Stomach smooth muscle (tissue), 2 donors: ENCODE data around the gene ADGRB2.

ENCODE experiments used
- H3K27ac ChIP-seq: one replicate; pipeline ENCODE4 v1.7.0; 2013; ENCODE audit warnings: mild to moderate bottlenecking, low read length, inconsistent platforms
- H3K27me3 ChIP-seq, 2 donors: one replicate each; pipeline ENCODE4 v1.7.0; 2013; ENCODE audit warnings: low read length in 2 of 2; ENCODE audit not compliant: insufficient read depth in 2 of 2, control insufficient read depth in 1 of 2
- H3K36me3 ChIP-seq, 2 donors: one replicate each; pipeline ENCODE4 v1.7.0; 2013; ENCODE audit warnings: low read length in 2 of 2; ENCODE audit not compliant: control insufficient read depth in 2 of 2, insufficient read depth in 2 of 2
- H3K4me1 ChIP-seq: one replicate; pipeline ENCODE4 v1.7.0; 2013; ENCODE audit warnings: low read length; ENCODE audit not compliant: control insufficient read depth, insufficient read depth
- H3K4me3 ChIP-seq, 2 donors: one replicate each; pipeline ENCODE4 v1.7.0; 2013; ENCODE audit warnings: low read length in 2 of 2
- H3K9ac ChIP-seq, 2 donors: one replicate each; pipeline ENCODE4 v1.7.0; 2013; ENCODE audit warnings: low read length in 2 of 2, mild to moderate bottlenecking in 1 of 2
- H3K9me3 ChIP-seq, 2 donors: one replicate each; pipeline ENCODE4 v1.7.0; 2013; ENCODE audit warnings: low read length in 2 of 2; ENCODE audit not compliant: control insufficient read depth in 2 of 2
- donor health status: healthy.
- donor health status: Pancreatic carcinoma.

ADGRB2 gene

DNA sequence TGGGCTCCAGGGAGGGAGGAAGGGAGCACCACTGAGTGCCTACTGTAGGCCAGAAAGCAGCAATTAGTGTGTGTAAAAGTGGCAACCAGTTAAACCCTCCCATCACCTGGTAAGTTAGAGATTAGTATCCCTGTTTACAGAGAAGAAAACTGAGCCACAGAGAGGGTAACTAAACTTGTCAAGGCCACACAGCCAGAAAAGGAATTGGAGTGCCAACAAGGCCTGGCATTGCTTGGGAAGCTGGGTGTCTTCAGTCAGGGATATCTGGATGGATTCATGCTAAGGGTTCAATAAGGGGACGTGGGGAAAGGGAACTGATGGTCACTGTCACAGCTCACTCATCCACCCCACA lies 23.6 kb upstream of the ADGRB2 start:
- Histone ChIP-seq H3K4me1 (peaks cover 12% of the 10 kb centered on the region), H3K4me3 (peak overlapping the region; percentile 69 to 86), H3K9ac (peak overlapping the region in 1 of 2 donors; percentile 73), H3K27me3 (no peaks in the 10 kb centered on the region), H3K36me3 (no peaks in the 10 kb centered on the region), H3K27ac (peak overlapping the region; percentile 66), H3K9me3 (no peaks in the 10 kb centered on the region)

DNA sequence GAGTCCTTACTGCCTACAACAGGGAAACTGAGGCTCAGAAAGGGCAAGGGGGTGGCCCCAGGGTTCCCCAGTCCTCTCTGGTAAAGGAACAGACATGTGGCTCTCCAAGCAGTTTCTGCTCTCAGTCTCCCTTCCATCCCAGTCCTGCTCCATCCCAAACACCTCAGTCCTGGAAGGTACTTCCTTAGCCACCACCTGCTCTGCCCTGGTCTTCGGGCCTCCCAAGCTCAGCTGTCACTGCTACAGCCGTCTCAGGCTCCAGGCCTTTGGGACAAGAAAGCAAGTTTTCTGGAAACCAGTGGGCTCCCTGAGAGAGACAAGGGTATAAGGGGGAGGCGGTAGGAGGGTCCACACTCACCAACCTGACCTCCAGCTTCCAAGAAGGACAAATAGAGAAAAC lies 23.1 kb upstream of the ADGRB2 start:
- Histone ChIP-seq H3K9me3 (no peaks in the 10 kb centered on the region), H3K9ac (no peak overlapping the region), H3K4me3 (no peak overlapping the region), H3K4me1 (peaks cover 13% of the 10 kb centered on the region), H3K36me3 (no peaks in the 10 kb centered on the region), H3K27ac (no peak overlapping the region), H3K27me3 (no peaks in the 10 kb centered on the region)

DNA sequence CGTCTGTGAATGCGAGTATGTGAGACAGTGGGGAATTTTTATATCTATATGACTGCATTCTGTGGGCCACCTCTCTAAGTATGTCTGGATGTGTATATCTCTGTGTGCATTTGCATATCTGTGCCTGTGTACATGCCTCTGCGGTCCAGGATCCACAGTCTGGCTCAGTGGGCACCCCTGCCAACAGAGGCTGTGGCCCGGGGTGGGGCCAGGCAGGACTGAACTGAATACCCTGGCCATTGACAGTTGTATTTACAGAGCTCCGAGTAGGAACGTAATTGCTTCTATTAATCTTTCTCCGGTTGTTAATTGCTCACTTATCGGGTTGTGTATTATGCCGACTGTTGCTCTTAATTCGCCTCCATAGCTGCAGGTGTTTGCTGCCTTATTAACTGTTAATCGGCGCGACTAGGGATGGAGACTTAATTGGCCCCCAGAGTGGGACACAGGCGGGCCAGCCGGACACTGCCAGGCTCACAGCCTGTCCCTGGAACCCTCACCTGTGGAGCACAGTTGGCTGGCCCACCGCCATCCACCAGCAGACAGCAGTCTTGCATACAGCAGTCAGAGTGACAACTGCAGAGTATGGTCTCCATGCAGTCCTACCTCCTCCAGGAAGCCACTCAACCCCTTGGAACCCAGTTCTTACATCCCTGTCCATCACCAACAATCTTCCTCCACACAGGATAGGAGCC lies 22.4 kb upstream of the ADGRB2 start:
- Histone ChIP-seq H3K9me3 (no peaks in the 10 kb centered on the region), H3K4me3 (no peak overlapping the region), H3K9ac (no peak overlapping the region), H3K27me3 (no peaks in the 10 kb centered on the region), H3K4me1 (peaks cover 18% of the 10 kb centered on the region), H3K36me3 (no peaks in the 10 kb centered on the region), H3K27ac (no peak overlapping the region)

DNA sequence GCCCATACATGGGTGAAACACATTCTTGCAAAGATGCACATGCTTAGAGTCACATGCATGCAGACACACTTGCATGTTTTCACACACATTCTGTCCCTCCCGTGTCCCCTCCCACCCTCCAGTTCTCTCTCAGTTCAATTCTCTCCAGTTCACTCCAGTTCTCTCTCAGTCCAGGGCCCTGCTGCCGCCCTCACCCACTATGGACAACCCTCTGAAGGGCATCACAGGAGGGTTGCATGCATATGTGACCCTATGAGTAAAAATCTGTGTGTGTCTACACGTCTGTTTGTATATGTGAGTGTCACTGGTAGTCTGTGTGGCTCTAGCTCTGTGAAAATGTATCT lies 21.8 kb upstream of the ADGRB2 start:
- Histone ChIP-seq H3K27me3 (no peaks in the 10 kb centered on the region), H3K36me3 (no peaks in the 10 kb centered on the region), H3K9ac (no peak overlapping the region), H3K4me3 (no peak overlapping the region), H3K4me1 (peaks cover 23% of the 10 kb centered on the region), H3K9me3 (no peaks in the 10 kb centered on the region), H3K27ac (no peak overlapping the region)

DNA sequence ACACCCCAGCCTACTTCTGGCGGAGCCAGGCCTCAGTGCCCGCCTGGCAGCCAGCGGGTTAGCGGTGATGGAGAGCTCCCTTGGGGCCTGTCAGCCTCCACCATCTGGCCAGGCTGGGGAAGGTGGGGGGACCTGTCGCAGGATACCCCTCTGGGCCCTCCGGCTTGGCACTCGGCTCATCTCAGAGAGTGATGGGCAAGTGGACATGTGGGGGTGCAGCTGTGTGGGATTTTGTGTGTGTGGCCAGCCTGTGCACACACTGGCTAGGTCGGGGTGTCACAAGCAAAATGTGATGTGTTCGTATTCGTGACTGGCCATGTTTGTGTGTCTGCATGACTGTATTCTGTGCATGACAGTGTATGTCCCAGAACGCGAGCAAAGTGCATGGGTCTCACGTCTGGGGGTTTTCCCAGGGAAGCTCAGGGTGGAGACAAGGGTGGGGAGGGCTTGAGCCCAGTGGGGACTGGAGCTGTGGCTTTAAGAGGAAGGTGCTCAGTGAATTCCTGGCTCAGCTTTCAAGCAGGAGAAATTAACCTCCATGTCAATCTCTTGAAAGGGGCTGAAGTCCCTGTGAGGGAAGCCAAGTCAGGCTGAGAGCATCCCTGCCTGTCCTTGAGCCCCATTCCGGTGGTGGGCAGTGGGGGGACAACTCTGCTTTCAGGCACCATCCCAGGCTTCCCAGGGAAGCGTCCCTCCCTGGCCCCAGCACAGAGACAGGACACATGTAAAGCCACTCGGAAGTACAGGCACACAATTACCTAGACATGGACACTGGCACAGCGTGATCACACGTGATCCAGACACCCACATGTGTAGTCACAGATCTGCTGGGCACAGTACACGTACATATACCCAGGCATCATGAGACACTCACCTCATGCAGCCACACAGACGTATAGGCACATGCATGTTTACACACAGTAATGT lies 21.1 kb upstream of the ADGRB2 start:
- Histone ChIP-seq H3K9me3 (no peaks in the 10 kb centered on the region), H3K4me1 (peaks cover 23% of the 10 kb centered on the region), H3K36me3 (no peaks in the 10 kb centered on the region), H3K27ac (no peak overlapping the region), H3K9ac (no peak overlapping the region), H3K27me3 (no peaks in the 10 kb centered on the region), H3K4me3 (no peak overlapping the region)

DNA sequence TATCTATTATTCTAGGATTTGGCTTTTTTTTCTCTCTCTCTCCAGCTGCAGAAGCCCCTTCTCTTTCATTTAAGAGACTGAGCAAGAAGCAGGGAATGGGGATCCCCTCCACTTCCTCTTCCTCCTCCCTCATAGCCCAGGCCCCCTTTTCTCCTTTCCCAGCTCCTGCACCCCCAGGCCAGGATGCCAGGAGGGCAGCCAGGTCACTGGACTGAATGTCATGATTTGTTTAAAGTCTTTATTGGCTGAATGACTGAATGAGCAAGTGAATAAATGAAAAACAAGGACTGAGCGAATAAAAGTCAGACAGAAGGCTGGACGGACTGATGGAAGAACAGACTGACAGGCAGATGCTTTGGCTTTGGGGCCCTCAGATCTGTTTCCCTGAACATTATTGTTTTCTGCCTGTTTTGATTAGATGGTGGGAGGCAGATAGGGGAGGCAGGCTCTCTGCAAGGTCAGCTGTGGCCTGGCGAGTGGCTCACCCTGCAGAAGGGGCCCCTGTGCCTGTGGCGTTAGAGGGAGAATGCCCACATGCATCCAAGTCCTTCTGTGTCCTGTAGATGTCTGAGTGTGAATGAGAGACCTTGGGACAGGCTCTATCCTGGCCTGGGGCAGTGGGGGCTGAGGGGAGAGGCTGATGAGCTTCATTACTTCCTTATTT lies 20.3 kb upstream of the ADGRB2 start:
- Histone ChIP-seq H3K27me3 (no peaks in the 10 kb centered on the region), H3K9me3 (no peaks in the 10 kb centered on the region), H3K27ac (no peak overlapping the region), H3K9ac (no peak overlapping the region), H3K36me3 (no peaks in the 10 kb centered on the region), H3K4me1 (peaks cover 21% of the 10 kb centered on the region), H3K4me3 (no peak overlapping the region)

DNA sequence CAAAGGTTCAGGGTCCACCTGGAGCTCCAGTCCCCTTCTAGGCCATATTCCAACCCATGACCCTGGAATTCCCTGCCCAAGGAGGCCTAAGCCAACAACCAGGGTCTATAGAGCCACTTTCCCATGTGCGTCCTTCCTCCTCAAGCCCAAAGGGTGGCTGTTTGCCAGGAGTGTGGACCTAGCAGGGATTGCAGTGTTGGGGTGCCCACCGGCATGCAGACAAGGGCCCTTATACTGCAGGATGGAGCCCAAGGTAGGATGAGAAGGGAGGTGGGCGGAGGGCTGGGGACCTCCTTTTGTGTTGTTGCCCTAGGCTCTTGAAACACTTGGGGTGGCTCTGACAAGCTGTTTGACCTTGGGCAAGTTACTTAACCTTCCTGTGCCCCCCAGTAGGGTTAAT lies 19.7 kb upstream of the ADGRB2 start:
- H3K27me3 ChIP-seq: no peaks in the 10 kb centered on the region
- no peak overlapping the region for H3K27ac ChIP-seq
- H3K9me3 ChIP-seq: no peaks in the 10 kb centered on the region
- H3K9ac ChIP-seq: no peak overlapping the region
- H3K4me3 ChIP-seq: no peak overlapping the region
- no peaks in the 10 kb centered on the region for H3K36me3 ChIP-seq
- peaks cover 18% of the 10 kb centered on the region for H3K4me1 ChIP-seq

DNA sequence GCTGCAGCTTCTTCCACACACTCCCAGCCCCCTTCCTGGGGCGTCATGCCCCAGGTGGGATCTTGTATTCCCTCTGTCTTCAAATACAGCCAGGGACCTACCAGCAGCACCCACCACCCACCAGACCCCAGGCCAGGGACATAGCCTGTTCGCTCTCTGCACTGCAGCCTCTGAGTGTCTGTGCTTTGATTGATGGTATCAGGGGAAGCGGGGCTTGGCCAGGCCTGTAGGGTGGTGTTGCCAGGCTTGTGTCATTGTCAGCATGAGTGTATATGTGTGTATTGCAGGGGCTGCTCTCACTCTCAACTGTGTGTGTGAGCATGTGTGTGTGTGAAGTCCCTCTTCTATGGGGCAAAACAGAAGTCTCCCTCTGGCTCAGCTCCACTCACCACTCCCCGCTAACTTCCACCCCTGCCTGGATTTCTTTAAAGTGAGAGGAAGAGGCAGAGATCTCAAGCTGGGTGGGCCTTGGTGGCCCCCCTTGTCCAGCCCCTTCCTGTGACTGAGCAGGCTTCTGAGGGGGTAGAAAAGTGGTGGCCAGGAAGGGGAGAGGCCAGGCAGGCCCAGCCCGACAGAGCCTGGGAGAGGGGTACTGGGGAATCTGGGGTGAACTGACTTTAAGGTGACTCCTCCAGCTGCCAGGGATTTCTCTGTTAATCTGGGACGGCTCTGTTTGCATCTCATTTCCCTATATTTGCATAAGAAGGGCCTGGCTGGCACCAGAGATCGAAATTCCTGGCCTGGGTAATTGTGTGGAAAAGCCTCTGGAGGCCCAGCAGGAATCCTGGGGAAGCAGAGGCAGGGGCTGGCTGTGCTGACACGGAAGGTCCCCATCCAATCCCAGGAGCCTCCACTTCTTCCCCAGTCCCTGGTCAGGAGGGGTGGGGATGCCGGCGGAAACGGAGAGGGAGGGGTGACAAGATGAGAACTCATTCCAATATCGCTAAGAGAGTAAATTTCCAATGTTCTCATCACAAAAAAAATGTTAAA lies 18.6 kb upstream of the ADGRB2 start:
- H3K9ac ChIP-seq: no peak overlapping the region
- H3K27ac ChIP-seq: no peak overlapping the region

DNA sequence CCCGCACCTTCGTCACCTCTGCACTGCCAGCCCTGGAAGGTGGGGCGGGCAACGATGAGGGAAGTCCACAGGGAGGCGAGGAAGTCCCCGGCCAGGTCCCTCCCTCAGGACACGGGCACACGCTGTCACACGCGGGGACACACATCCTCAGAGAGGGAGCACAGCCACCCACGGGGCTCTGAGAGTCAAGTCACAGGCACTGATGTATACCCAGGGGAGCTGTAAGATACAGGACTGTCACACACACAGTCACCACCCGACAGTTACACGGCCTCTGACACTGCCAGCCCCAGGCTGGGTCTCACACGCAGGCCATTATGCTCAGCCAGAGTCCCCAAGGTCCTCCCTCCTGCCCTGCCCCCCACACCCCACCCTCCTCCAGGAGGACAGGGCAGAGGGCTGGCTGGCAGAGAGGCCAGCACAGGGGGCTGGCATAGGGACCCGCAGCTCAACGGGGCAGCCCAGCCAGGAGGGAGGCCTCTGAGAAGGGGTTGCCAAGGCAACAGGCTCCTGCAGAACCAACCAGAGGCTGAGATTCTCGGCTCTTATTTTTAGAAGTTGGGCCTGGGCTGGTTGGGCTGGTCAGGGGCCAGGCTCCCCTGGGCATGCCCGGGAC lies 17.7 kb upstream of the ADGRB2 start:
- H3K27ac ChIP-seq: no peak overlapping the region
- H3K4me3 ChIP-seq: no peak overlapping the region
- no peak overlapping the region for H3K9ac ChIP-seq
- H3K9me3 ChIP-seq: no peaks in the 10 kb centered on the region
- no peaks in the 10 kb centered on the region for H3K36me3 ChIP-seq
- H3K4me1 ChIP-seq: peaks cover 10% of the 10 kb centered on the region
- peaks cover 0 to 3% of the 10 kb centered on the region in 2 donors for H3K27me3 ChIP-seq

More for the DNA sequence above, 18.6 kb upstream of the ADGRB2 start:
- no peaks in the 10 kb centered on the region for H3K36me3 ChIP-seq
- no peaks in the 10 kb centered on the region for H3K9me3 ChIP-seq
- H3K27me3 ChIP-seq: no peaks in the 10 kb centered on the region
- H3K4me1 ChIP-seq: peaks cover 10% of the 10 kb centered on the region
- H3K4me3 ChIP-seq: no peak overlapping the region
